ENCODE results near the gene TENM3.

TENM3 gene

DNA sequence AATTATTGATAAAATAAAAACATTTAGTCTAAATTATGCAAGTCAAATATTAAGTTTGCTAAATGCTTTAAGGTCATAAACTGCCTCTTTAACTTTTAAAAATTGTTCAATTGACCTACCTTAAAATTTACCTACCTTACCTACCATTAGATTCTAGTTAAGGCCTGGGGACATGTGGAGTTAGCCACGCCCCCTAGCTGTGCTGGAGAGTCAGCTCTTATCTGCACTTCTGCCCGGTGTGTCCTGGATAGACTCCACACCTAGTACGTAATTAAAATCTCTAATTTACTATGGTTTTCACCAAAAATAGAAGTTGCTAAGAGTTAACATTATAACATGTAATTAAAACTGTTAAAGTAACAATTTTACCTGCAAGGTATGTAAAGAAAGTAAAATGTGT is 22.7 kb downstream of the TENM3 start:
- TF ChIP-seq, protein P1, sequence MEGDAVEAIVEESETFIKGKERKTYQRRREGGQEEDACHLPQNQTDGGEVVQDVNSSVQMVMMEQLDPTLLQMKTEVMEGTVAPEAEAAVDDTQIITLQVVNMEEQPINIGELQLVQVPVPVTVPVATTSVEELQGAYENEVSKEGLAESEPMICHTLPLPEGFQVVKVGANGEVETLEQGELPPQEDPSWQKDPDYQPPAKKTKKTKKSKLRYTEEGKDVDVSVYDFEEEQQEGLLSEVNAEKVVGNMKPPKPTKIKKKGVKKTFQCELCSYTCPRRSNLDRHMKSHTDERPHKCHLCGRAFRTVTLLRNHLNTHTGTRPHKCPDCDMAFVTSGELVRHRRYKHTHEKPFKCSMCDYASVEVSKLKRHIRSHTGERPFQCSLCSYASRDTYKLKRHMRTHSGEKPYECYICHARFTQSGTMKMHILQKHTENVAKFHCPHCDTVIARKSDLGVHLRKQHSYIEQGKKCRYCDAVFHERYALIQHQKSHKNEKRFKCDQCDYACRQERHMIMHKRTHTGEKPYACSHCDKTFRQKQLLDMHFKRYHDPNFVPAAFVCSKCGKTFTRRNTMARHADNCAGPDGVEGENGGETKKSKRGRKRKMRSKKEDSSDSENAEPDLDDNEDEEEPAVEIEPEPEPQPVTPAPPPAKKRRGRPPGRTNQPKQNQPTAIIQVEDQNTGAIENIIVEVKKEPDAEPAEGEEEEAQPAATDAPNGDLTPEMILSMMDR (conservative IDR thresholded peaks at IDR 0.05; ENCODE audit: low read depth) = 0 out of 2 replicates have a peak, but pooled peaks have one; percentile 11
- ChIA-PET POLR2A (ENCODE audit: low non-redundant PET) (no interaction called here), CTCF (interaction anchor here (0.6 kb wide), 1 partner anchor 44 kb away, joined by 4 read pairs; no protein-coding TSS in a partner anchor)
- H3K27ac ChIP-seq = no peak overlapping the region
- no peak for DNase-seq (ENCODE audit: low spot score)

DNA sequence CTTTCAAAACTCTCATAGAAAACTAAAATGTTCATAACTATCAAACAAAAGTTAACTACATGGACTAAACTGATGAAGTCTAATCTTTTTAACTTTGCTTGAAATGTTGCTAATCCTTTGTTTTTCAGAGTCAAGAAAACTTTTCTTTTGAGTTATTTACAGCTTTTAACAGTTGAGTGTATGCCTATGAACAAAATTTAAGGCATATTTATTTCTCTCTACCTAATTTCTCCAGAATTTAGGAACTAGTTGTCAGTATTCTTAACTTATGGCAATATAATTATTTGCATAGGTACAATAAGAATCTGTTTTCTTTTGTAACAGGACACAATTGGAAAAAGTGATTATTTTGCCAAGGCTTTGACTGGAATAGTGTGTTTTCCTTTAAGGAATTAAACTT is 23.8 kb downstream of the TENM3 start:
- TF ChIP-seq, protein P1 (conservative IDR thresholded peaks at IDR 0.05; ENCODE audit: low read depth) = no peak
- CTCF ChIA-PET = no interaction called here
- H3K27ac ChIP-seq = no peak overlapping the region
- POLR2A ChIA-PET (ENCODE audit: low non-redundant PET) = no interaction called here
- no peak for DNase-seq (ENCODE audit: low spot score)

DNA sequence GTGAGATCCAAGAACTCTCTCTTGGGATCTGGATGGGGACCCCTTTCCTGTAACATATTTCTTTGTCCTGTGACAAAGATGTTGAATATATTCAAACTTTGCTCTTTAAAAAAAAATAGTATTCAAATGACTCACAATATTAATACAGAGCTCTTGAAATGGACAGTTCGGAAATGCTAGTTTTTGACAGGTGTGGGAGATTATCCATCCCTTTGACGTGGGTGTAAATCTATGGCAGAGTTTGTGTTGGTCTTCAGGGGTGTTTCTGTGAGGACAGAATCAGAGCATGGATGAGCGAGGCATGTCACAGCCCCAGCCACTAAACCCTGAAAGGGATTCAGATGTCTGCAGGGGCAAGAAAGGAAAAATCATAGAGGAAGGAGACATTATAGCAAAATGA is 25.8 kb downstream of the TENM3 start:
- no peak overlapping the region for H3K27ac ChIP-seq
- TF ChIP-seq, protein P1 (conservative IDR thresholded peaks at IDR 0.05; ENCODE audit: low read depth) = no peak
- DNase-seq (ENCODE audit: low spot score) = no peak
- POLR2A ChIA-PET (ENCODE audit: low non-redundant PET) = no interaction called here
- CTCF ChIA-PET = no interaction called here

DNA sequence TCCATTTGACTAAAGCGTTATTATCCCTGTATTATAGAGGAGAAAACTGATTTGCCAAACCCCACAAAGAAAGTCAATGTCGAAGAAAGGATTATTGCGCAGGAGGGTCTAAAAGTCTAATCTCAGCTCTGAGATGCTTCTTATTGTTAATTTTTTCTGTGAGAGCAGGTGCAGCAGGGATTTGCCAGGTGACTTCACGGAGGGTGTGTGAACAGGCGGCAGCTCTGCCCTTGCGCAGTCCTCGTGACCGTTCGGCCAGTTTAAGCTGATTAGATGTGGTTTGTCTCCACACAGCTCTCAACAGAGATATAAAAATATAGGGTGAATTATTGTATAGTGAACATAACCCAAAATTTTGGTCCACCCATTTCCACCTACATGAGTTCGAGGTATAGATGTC is 28.5 kb downstream of the TENM3 start:
- CTCF ChIA-PET = interaction anchor here (0.7 kb wide), 1 partner anchor 1168 kb away, joined by 3 read pairs; no protein-coding TSS in a partner anchor
- no peak overlapping the region for H3K27ac ChIP-seq
- POLR2A ChIA-PET (ENCODE audit: low non-redundant PET) = no interaction called here
- TF ChIP-seq, protein P1 (conservative IDR thresholded peaks at IDR 0.05; ENCODE audit: low read depth) = no peak
- no peak for DNase-seq (ENCODE audit: low spot score)

DNA sequence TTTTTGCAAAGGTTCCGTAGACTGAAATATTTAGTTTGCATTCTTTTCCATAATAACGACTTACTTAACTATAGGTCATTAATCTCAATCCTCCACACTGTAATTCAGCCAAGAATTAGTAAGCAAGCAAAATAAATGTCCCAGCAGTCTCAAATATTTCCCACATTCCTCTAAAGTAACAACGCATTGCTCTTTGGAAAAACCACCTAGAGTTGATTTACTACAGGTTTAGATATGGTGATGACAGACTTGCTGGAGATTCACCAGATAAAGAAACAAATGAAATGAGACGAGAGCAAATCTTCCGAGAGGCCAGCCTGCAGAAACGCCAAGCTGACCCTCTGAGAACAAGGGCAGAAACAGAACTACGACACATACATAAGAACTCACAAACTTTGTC is 28.9 kb downstream of the TENM3 start:
- ChIA-PET CTCF (interaction anchor here (0.7 kb wide), 1 partner anchor 1168 kb away, joined by 3 read pairs; no protein-coding TSS in a partner anchor), POLR2A (ENCODE audit: low non-redundant PET) (no interaction called here)
- DNase-seq (ENCODE audit: low spot score) = no peak
- H3K27ac ChIP-seq = no peak overlapping the region
- TF ChIP-seq, protein P1 (conservative IDR thresholded peaks at IDR 0.05; ENCODE audit: low read depth) = no peak

DNA sequence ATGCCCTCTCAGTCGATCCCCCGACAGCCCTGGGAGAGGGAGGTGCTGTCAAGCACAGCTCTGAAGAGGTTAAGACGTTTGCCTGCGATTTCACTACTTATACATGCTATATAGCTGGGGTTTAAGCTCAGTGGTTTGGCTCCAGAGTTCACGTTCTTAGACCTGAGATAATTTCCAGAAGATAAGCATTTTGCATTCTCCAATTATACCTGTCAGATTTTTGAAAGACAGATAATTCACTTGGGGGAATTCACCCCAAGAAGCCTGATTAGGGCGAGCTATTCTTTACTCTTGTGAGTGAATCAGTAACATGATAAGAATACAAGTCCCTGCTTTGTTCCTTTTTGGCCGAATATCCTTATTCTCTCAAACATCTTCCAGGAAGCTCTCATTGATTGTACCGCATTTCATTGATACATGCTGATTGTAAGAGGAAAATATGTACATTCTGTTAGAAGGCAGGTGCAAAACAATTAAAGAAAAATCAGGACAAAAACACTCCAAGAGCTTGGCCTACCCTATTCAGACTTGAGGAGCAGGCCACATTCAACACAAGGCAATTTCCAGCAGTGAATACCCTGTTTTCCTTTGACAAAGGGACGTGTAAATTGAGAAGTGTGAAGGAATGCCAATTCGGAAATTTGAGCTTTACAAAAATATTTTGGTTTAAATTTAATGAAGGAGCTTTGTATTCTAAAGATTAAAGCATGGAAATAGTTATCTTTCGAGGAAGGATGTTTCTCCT is 30.2 kb downstream of the TENM3 start:
- H3K27ac ChIP-seq = no peak overlapping the region
- POLR2A ChIA-PET (ENCODE audit: low non-redundant PET) = no interaction called here
- TF ChIP-seq, protein P1 (conservative IDR thresholded peaks at IDR 0.05; ENCODE audit: low read depth) = no peak
- CTCF ChIA-PET = no interaction called here
- no peak for DNase-seq (ENCODE audit: low spot score)

Data from RWPE1 (cell line).